DOHH2 (cell line): Measurements from ENCODE around the gene RUFY2.

Experiments used
- EZH2phosphoT487 ChIP-seq: fragments of 200-600 bp; sonication (generic); IDR thresholded peaks from 2 replicates; pipeline ENCODE4 v1.6.1; 2017; ENCODE audit warnings: borderline replicate concordance, mild to moderate bottlenecking, antibody characterized with exemption, low read length, moderate library complexity, mixed read lengths
- TF ChIP-seq, protein P1 (sequence below): fragments of 200-600 bp; sonication (generic); IDR thresholded peaks from one replicate; pipeline ENCODE4 v1.5.1; 2014; ENCODE audit warnings: antibody characterized with exemption, mild to moderate bottlenecking, low read depth, low read length; ENCODE audit not compliant: poor library complexity, severe bottlenecking

DNA sequence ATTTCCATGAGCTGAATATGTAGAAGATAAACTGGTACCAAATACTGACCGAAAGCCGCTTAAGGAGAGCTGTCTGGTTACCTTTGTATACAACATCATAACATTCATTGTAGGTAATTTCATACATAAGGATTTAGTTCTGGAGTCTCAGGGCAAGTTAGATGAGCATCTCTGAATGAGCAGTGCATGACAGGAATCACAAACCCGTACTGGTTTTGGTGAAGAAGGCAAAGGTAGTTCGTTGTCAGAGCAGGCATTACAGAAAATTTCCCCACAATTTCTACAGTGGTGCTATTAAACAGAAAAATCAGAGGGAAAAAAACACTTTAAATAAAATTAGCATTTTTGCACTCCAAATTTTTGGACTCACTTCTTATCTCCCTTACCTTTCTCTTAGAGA is 61.5 kb downstream of the RUFY2 start:
- TF ChIP-seq, protein P1, sequence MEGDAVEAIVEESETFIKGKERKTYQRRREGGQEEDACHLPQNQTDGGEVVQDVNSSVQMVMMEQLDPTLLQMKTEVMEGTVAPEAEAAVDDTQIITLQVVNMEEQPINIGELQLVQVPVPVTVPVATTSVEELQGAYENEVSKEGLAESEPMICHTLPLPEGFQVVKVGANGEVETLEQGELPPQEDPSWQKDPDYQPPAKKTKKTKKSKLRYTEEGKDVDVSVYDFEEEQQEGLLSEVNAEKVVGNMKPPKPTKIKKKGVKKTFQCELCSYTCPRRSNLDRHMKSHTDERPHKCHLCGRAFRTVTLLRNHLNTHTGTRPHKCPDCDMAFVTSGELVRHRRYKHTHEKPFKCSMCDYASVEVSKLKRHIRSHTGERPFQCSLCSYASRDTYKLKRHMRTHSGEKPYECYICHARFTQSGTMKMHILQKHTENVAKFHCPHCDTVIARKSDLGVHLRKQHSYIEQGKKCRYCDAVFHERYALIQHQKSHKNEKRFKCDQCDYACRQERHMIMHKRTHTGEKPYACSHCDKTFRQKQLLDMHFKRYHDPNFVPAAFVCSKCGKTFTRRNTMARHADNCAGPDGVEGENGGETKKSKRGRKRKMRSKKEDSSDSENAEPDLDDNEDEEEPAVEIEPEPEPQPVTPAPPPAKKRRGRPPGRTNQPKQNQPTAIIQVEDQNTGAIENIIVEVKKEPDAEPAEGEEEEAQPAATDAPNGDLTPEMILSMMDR: no peak
- no peak for TF ChIP-seq EZH2phosphoT487
